ENCODE results near the gene MAD1L1. TPM values are rescaled to one million over a fixed set of nuclear protein-coding genes. Genes with fewer than 3 reads are reported as not detected.
"Not testable (repeated sequence)": the region's sequence is repeated elsewhere in the genome, so short reads cannot be mapped to it uniquely, and the experiment has no call there.

Gene MAD1L1
- polyA plus RNA-seq, 4 donors = 12.3 to 21.7 (median 18.1) TPM

DNA sequence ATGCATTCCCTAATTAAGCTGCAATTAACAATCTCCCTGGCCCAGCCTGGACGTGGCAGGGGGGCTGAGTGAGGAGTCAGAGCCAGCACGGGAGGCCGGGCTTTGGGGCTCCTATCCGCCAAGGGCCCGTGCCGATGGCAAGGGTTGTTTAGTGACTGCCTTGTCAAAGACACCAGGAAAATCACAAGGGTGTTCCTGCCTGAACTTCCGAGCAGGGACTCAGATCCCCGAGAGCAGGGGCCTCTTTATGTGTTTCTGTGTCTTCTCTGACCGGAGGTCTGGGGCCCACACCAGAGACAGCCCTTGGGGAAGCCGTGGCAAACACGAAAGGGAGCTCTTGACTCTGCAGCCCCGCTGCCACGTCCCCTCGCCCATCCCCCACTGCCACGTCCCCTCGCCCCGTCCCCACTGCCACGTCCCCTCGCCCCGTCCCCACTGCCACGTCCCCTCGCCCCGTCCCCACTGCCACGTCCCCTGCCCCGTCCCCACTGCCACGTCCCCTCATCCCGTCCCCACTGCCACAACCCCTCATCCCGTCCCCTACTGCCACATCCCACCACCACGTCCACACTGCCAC is 303.3 kb downstream of the MAD1L1 start:
- H3K4me1 ChIP-seq (ENCODE audit: control insufficient read depth in 3 of 3, insufficient read depth in 2 of 3, low read depth in 1 of 3, low read length in 2 of 3); H3K27ac ChIP-seq (ENCODE audit: low read depth in 1 of 3, low read length in 2 of 3); H3K9me3 ChIP-seq (ENCODE audit: control insufficient read depth in 2 of 2, insufficient read depth in 1 of 2, low read depth in 1 of 2, low read length in 1 of 2); FAIRE-seq; H3K4me3 ChIP-seq (ENCODE audit: low read depth in 1 of 3, low read length in 3 of 3); H3K27me3 ChIP-seq (ENCODE audit: control insufficient read depth in 3 of 3, insufficient read depth in 3 of 3, low read length in 3 of 3); DNase-seq: not testable (repeated sequence)
- peaks cover 0 to 17% (median 0%) of the 10 kb centered on the region in 3 donors for H3K36me3 ChIP-seq (ENCODE audit: control insufficient read depth in 3 of 3, insufficient read depth in 2 of 3, low read depth in 1 of 3, low read length in 3 of 3)
- WGBS, 3 donors = 90 to 93% (median 90%) methylated on average over 25 to 29 of the region's 29 CpGs

DNA sequence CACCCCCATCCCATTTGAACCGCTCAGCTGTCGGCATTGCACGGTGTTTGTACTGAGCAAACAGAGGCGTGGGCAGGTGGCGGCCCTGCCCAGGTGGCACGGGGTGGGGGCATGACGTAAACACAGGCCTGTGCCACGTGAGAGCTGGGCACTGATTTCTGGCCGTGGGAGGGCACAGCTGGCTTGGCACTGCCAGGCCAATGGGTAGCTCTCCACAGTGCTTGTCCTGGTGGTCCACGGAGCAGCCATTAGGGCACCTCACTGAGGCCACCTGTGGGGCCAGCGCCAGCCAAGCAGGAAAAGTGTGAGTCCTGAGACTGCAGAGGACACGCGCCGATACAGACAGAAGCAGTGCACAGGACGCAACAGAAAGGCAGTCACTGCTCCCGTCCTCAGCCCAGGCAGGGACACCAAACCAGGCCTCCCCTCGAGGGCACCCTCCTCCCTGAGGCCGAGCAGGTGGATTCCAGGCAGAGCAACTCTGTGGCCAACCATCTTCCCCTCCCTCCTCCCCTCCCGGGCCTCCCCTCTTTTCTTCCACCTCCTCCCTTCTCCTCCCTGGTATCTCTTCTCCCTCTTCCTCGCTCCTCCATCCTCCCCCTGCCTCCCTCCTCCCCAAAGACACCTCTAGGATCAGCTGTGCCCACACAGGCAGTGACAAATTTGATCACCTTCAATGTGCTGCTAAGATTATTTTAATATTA is 303.9 kb downstream of the MAD1L1 start:
- no peak overlapping the region for H3K27ac ChIP-seq (ENCODE audit: low read depth in 1 of 3, low read length in 2 of 3)

DNA sequence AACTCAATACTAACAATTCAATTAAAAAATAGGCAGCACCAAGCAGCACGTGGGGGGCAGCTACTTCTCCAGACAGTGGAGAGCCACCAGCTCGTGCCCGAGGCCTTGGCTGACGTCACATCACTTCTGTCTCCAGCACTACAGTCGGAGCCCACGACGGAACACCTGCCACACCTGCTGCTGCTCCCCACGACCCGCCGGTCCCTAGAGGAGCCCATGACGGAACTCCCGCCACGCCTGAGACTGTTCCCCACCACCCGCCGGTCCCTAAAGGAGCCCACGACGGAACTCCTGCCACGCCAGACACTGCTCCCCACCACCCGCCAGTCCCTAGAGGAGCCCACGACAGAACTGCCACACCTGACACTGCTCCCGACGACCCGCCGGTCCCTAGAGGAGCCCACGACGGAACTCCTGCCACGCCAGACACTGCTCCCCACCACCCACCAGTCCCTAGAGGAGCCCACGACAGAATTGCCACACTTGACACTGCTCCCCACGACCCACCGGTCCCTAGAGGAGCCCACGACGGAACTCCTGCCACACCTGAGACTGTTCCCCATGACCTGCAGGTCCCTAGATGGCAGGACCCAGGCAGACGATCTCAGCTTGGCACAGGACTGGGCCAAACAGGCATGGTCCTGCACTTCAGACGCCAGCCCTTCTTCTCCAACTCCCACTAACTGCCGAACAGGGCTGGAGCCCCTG is 304.7 kb downstream of the MAD1L1 start:
- Histone ChIP-seq H3K4me1 (ENCODE audit: control insufficient read depth in 3 of 3, insufficient read depth in 2 of 3, low read depth in 1 of 3, low read length in 2 of 3) (no peaks in the 10 kb centered on the region), H3K9me3 (ENCODE audit: control insufficient read depth in 2 of 2, insufficient read depth in 1 of 2, low read depth in 1 of 2, low read length in 1 of 2) (no peaks in the 10 kb centered on the region), H3K36me3 (ENCODE audit: control insufficient read depth in 3 of 3, insufficient read depth in 2 of 3, low read depth in 1 of 3, low read length in 3 of 3) (peaks cover 0 to 20% (median 0%) of the 10 kb centered on the region in 3 donors), H3K27me3 (ENCODE audit: control insufficient read depth in 3 of 3, insufficient read depth in 3 of 3, low read length in 3 of 3) (no peaks in the 10 kb centered on the region), H3K4me3 (ENCODE audit: low read depth in 1 of 3, low read length in 3 of 3) (no peak overlapping the region), H3K27ac (ENCODE audit: low read depth in 1 of 3, low read length in 2 of 3) (no peak overlapping the region)
- DNase-seq (no peak), FAIRE-seq (no peak)
- 74 to 86% (median 81%) methylated on average over 30 to 35 of the region's 35 CpGs for WGBS, 3 donors

More for the DNA sequence above, 303.9 kb downstream of the MAD1L1 start:
- peak; percentile 32 to 75 for DNase-seq
- H3K9me3 ChIP-seq (ENCODE audit: control insufficient read depth in 2 of 2, insufficient read depth in 1 of 2, low read depth in 1 of 2, low read length in 1 of 2) = no peaks in the 10 kb centered on the region
- FAIRE-seq = no peak
- H3K27me3 ChIP-seq (ENCODE audit: control insufficient read depth in 3 of 3, insufficient read depth in 3 of 3, low read length in 3 of 3) = no peaks in the 10 kb centered on the region
- no peak overlapping the region for H3K4me3 ChIP-seq (ENCODE audit: low read depth in 1 of 3, low read length in 3 of 3)
- 26 to 73% (median 39%) methylated on average over 20 of the region's 20 CpGs for WGBS, 3 donors
- no peaks in the 10 kb centered on the region for H3K4me1 ChIP-seq (ENCODE audit: control insufficient read depth in 3 of 3, insufficient read depth in 2 of 3, low read depth in 1 of 3, low read length in 2 of 3)
- peaks cover 0 to 17% (median 0%) of the 10 kb centered on the region in 3 donors for H3K36me3 ChIP-seq (ENCODE audit: control insufficient read depth in 3 of 3, insufficient read depth in 2 of 3, low read depth in 1 of 3, low read length in 3 of 3)

DNA sequence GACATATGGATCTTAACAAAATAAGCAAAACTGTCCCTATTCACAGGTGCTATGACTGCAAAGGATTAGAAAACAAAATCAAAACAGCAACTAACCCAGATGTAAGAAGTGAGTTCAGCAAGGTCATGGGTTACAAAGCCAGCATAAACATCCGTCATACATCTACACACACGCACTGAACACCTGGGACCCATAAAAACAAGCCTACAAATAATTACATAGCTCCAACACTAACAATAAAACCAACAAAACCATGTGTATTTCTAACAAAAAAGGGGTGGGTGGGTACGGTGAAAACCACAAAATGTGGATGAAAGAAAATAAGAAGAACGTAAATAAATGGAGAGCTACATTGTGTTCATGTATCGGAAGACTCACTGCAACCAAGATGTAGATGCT is 305.8 kb downstream of the MAD1L1 start:
- DNase-seq (no peak), FAIRE-seq (no peak)
- Histone ChIP-seq H3K36me3 (ENCODE audit: control insufficient read depth in 3 of 3, insufficient read depth in 2 of 3, low read depth in 1 of 3, low read length in 3 of 3) (peaks cover 0 to 18% (median 0%) of the 10 kb centered on the region in 3 donors), H3K27me3 (ENCODE audit: control insufficient read depth in 3 of 3, insufficient read depth in 3 of 3, low read length in 3 of 3) (no peaks in the 10 kb centered on the region), H3K4me3 (ENCODE audit: low read depth in 1 of 3, low read length in 3 of 3) (no peak overlapping the region), H3K27ac (ENCODE audit: low read depth in 1 of 3, low read length in 2 of 3) (no peak overlapping the region), H3K9me3 (ENCODE audit: control insufficient read depth in 2 of 2, insufficient read depth in 1 of 2, low read depth in 1 of 2, low read length in 1 of 2) (no peaks in the 10 kb centered on the region), H3K4me1 (ENCODE audit: control insufficient read depth in 3 of 3, insufficient read depth in 2 of 3, low read depth in 1 of 3, low read length in 2 of 3) (no peaks in the 10 kb centered on the region)
- WGBS, 3 donors = 80 to 85% (median 80%) methylated on average over 5 of the region's 5 CpGs

DNA sequence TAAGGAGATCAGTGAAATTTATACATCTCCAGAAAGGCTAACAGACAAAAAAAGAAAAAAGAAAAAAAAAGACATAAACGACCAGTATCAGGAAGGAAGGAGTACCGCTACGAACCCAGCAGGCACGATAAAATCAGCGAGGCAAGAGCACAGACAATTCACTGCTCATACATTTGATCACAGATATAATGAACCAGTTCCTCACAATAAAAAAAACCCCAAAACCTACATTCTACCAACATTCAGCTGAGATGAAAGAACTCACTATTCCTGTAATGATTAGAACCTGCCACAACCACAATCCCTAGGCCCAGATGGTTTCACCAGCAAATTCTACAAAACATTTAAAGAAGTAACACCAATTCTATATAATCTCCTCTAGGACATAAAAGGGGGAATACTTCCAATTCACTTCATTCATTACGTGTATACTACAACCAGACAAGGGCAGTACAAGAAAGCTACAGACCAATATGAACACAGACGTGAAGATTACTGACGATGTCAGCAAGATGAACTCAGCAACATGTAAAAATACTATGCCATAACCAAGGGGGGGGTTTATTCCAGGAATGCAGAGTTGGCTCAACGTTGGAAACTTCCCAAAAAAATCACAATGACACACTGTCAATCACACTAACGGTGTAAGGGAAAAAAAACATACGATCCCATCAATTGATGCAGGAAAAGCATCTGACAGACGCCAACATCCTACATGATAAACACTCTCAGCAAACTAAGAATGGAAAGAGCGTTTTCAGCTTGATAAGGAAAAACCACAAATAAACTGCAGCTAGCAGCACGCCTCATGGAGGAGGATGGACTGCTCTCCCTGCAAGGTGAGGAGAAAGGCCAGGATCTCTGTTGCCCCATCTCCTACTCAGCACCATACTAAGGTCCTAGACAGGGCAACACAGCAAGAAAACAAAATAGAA is 306.5 kb downstream of the MAD1L1 start:
- Histone ChIP-seq H3K4me1 (ENCODE audit: control insufficient read depth in 3 of 3, insufficient read depth in 2 of 3, low read depth in 1 of 3, low read length in 2 of 3) (no peaks in the 10 kb centered on the region), H3K27ac (ENCODE audit: low read depth in 1 of 3, low read length in 2 of 3) (no peak overlapping the region), H3K9me3 (ENCODE audit: control insufficient read depth in 2 of 2, insufficient read depth in 1 of 2, low read depth in 1 of 2, low read length in 1 of 2) (no peaks in the 10 kb centered on the region), H3K4me3 (ENCODE audit: low read depth in 1 of 3, low read length in 3 of 3) (no peak overlapping the region), H3K27me3 (ENCODE audit: control insufficient read depth in 3 of 3, insufficient read depth in 3 of 3, low read length in 3 of 3) (no peaks in the 10 kb centered on the region), H3K36me3 (ENCODE audit: control insufficient read depth in 3 of 3, insufficient read depth in 2 of 3, low read depth in 1 of 3, low read length in 3 of 3) (peaks cover 0 to 16% (median 0%) of the 10 kb centered on the region in 3 donors)
- 66 to 82% (median 74%) methylated on average over 14 of the region's 14 CpGs for WGBS, 3 donors
- FAIRE-seq = no peak
- no peak for DNase-seq

DNA sequence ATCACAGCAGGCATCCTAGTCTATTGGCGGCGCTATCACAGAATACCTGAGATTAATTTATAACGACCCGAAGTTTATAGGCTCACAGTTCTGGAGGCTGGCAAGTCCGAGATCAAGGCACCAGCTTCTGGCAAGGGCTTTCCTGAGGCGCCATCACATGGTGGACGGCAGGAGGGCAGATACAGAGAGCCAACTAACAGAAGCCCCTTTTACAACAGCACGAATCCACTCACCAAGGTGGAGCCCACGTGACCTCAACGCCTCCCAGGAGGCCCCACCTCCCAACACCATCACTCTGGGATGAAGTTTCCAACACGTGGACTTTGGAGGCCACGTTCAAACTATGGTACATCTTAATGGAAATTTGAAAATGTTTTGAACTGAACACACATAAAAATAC is 307.4 kb downstream of the MAD1L1 start:
- no peaks in the 10 kb centered on the region for H3K27me3 ChIP-seq (ENCODE audit: control insufficient read depth in 3 of 3, insufficient read depth in 3 of 3, low read length in 3 of 3)
- no peak for FAIRE-seq
- H3K36me3 ChIP-seq (ENCODE audit: control insufficient read depth in 3 of 3, insufficient read depth in 2 of 3, low read depth in 1 of 3, low read length in 3 of 3) = peaks cover 0 to 16% (median 0%) of the 10 kb centered on the region in 3 donors
- no peak for DNase-seq
- H3K4me3 ChIP-seq (ENCODE audit: low read depth in 1 of 3, low read length in 3 of 3) = no peak overlapping the region
- WGBS, 3 donors = 87 to 94% (median 90%) methylated on average over 12 of the region's 12 CpGs
- H3K9me3 ChIP-seq (ENCODE audit: control insufficient read depth in 2 of 2, insufficient read depth in 1 of 2, low read depth in 1 of 2, low read length in 1 of 2) = no peaks in the 10 kb centered on the region
- H3K27ac ChIP-seq (ENCODE audit: low read depth in 1 of 3, low read length in 2 of 3) = no peak overlapping the region
- no peaks in the 10 kb centered on the region for H3K4me1 ChIP-seq (ENCODE audit: control insufficient read depth in 3 of 3, insufficient read depth in 2 of 3, low read depth in 1 of 3, low read length in 2 of 3)

DNA sequence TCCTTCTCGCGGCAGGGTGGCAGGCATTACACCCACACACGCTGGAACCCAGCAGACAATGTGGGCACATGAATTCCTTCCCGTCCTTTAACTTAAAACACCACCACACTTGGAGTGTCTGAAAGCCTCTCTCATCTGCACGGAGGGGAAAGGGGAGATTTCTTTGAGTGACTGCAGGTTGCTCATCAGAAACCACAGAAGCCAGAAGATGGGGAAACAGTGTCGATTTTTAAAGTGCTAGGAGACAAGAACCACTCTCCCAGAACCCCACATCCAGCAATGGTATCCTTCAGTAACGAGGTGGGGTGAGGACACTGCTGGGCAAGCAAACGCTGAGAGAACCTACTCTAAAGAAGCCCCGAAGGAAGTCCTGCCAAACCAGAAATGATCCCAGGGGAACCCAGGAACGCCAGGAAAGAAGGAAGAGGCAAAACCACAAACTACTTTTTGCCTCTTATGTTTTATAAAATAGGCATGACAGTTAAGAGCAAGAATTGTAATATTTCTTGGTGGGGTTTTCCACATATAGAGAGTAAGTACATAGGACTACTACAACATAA is 308.4 kb downstream of the MAD1L1 start:
- Histone ChIP-seq H3K27me3 (ENCODE audit: control insufficient read depth in 3 of 3, insufficient read depth in 3 of 3, low read length in 3 of 3) (no peaks in the 10 kb centered on the region), H3K4me1 (ENCODE audit: control insufficient read depth in 3 of 3, insufficient read depth in 2 of 3, low read depth in 1 of 3, low read length in 2 of 3) (no peaks in the 10 kb centered on the region), H3K27ac (ENCODE audit: low read depth in 1 of 3, low read length in 2 of 3) (no peak overlapping the region), H3K9me3 (ENCODE audit: control insufficient read depth in 2 of 2, insufficient read depth in 1 of 2, low read depth in 1 of 2, low read length in 1 of 2) (no peaks in the 10 kb centered on the region), H3K4me3 (ENCODE audit: low read depth in 1 of 3, low read length in 3 of 3) (no peak overlapping the region), H3K36me3 (ENCODE audit: control insufficient read depth in 3 of 3, insufficient read depth in 2 of 3, low read depth in 1 of 3, low read length in 3 of 3) (peaks cover 0 to 19% (median 0%) of the 10 kb centered on the region in 3 donors)
- no peak for DNase-seq
- WGBS, 3 donors = 73 to 91% (median 85%) methylated on average over 10 of the region's 10 CpGs
- no peak for FAIRE-seq
